GM12878 (cell line): ENCODE measurements around the gene PPIA. TPM values are rescaled to one million over a fixed set of nuclear protein-coding genes. Genes with fewer than 3 reads are reported as not detected.
A peak's percentile ranks its signal among the peaks of the same experiment; 100 is the strongest.

Experiments used
- ASH2L ChIP-seq: fragments of 300-600, 200-600 bp; sonication (generic); IDR thresholded peaks from 2 replicates; pipeline ENCODE4 v1.6.1; 2017; ENCODE audit warnings: low read depth, mild to moderate bottlenecking, borderline replicate concordance
- ATF3 ChIP-seq: IDR thresholded peaks from 2 replicates; pipeline ENCODE4 v1.6.1; 2011; ENCODE audit warnings: low read depth, mild to moderate bottlenecking, low read length, moderate library complexity, borderline replicate concordance; ENCODE audit errors: extremely low read depth
- BMI1 ChIP-seq: fragments of 450-650 bp; IDR thresholded peaks from 2 replicates; pipeline ENCODE4 v1.6.1; 2016; ENCODE audit warnings: mild to moderate bottlenecking, moderate library complexity, borderline replicate concordance
- E2F8 ChIP-seq: fragments of 450-650 bp; IDR thresholded peaks from 2 replicates; pipeline ENCODE4 v1.6.1; 2018; ENCODE audit warnings: mild to moderate bottlenecking, low read depth, moderate library complexity; ENCODE audit not compliant: partially characterized antibody
- EGR1 ChIP-seq, 2 experiments: IDR thresholded peaks; 1 replicate in 1 of 2; 2 replicates in 1 of 2; pipeline ENCODE4 v1.6.1; 2011 to 2012; ENCODE audit warnings: low read depth in 2 of 2, low read length in 2 of 2, borderline replicate concordance in 1 of 2, mild to moderate bottlenecking in 1 of 2, moderate library complexity in 1 of 2
- EP300 ChIP-seq, 2 experiments: fragments of 150-350 bp in 1 of 2; IDR thresholded peaks; 2 replicates each; pipeline ENCODE4 v1.6.1; 2011 to 2012; ENCODE audit warnings: low read depth in 2 of 2, low read length in 2 of 2, borderline replicate concordance in 1 of 2, improper control_type of control experiment in 1 of 2, inconsistent platforms in 1 of 2; ENCODE audit not compliant: control insufficient read depth in 1 of 2
- ESRRA ChIP-seq: IDR thresholded peaks from 2 replicates; pipeline ENCODE4 v1.6.1; 2012; ENCODE audit warnings: mild to moderate bottlenecking, low read length, improper control_type of control experiment
- GABPA ChIP-seq: IDR thresholded peaks from 2 replicates; pipeline ENCODE4 v1.6.1; 2014; ENCODE audit warnings: antibody characterized with exemption, low read depth, mild to moderate bottlenecking, inconsistent platforms
- HCFC1 ChIP-seq: fragments of 150-350 bp; IDR thresholded peaks from 2 replicates; pipeline ENCODE4 v1.6.1; 2014; ENCODE audit warnings: low read length
- HDAC2 ChIP-seq: fragments of 200-600 bp; sonication (generic); IDR thresholded peaks from 2 replicates; pipeline ENCODE4 v1.6.1; 2017
- IRF5 ChIP-seq: fragments of 450-650 bp; IDR thresholded peaks from 2 replicates; pipeline ENCODE4 v1.6.1; 2017; ENCODE audit warnings: borderline replicate concordance
- LARP7 ChIP-seq: fragments of 450-650 bp; IDR thresholded peaks from 2 replicates; pipeline ENCODE4 v1.6.1; 2017; ENCODE audit warnings: mild to moderate bottlenecking
- MLLT1 ChIP-seq: fragments of 450-650 bp; IDR thresholded peaks from 2 replicates; pipeline ENCODE4 v1.6.1; 2016; ENCODE audit warnings: mild to moderate bottlenecking
- MYB ChIP-seq: fragments of 150-350 bp; IDR thresholded peaks from 2 replicates; pipeline ENCODE4 v1.6.1; 2014; ENCODE audit warnings: mild to moderate bottlenecking, low read depth, low read length, borderline replicate concordance
- NBN ChIP-seq: fragments of 450-650 bp; IDR thresholded peaks from 2 replicates; pipeline ENCODE4 v1.6.1; 2016
- PML ChIP-seq: IDR thresholded peaks from 2 replicates; pipeline ENCODE4 v1.6.1; 2012; ENCODE audit warnings: low read length, inconsistent platforms
- SMARCA5 ChIP-seq: fragments of 450-650 bp; IDR thresholded peaks from 2 replicates; pipeline ENCODE4 v1.6.1; 2017; ENCODE audit warnings: mild to moderate bottlenecking
- SP1 ChIP-seq: IDR thresholded peaks from one replicate; pipeline ENCODE4 v1.6.1; 2011; ENCODE audit warnings: low read depth, low read length
- ZNF592 ChIP-seq: fragments of 450-650 bp; IDR thresholded peaks from 2 replicates; pipeline ENCODE4 v1.6.1; 2017; ENCODE audit warnings: mild to moderate bottlenecking, moderate library complexity
- polyA plus RNA-seq, 11 experiments: library from polyadenylated mRNA; depleted of rRNA in 4 of 11; unstranded in 6 of 11; stranded (reverse) in 5 of 11; fragments of >200 nt; fragmentation: Nextera tagmentation in 4 of 11; fragmentation: Illumina TruSeq in 1 of 11; extraction: Ambion mirVana in 4 of 11; extraction: Trizol in 1 of 11; gene quantifications; 1 replicate in 1 of 11; 2 replicates in 10 of 11; pipeline versions ENCODE4 v1.2.1 to v1.2.3, GENCODE V29; 2011 to 2016; ENCODE audit warnings: inconsistent platforms in 2 of 11, missing spikeins in 2 of 11, low read depth in 1 of 11
- total RNA-seq, 4 experiments: library from RNA; depleted of rRNA in 3 of 4; stranded (reverse); fragments of >200 nt in 3 of 4; fragmentation: Illumina TruSeq in 1 of 4; extraction: Trizol in 1 of 4; gene quantifications; 2 replicates each; pipeline versions ENCODE4 v1.2.1 to v1.2.3, GENCODE V29; 2013 to 2021

The PPIA gene
- total and polyA plus RNA-seq, 10 of the 15 experiments (the other 5 are each of a cell fraction or from before 2014, with no cell fraction given), result 2,712 to 7,982 (median 5,027) TPM

GRCh38 chr7:44748045-44748947 lies 48.2 kb upstream of the PPIA start, which contains the start of gene ZMIZ2 (continued):
- TF ChIP-seq IRF5 (no peak), MLLT1 (0 out of 2 replicates have a peak, but pooled peaks have one; percentile 10), ASH2L (peak; percentile 94; the same call in 1 of the 2 replicates), EP300 (IDR thresholded peaks at IDR 0.05; ENCODE audit: borderline replicate concordance in 1 of 2, control insufficient read depth in 1 of 2, low read depth in 2 of 2, low read length in 2 of 2) (no peak), SP1 (peak; percentile 71), E2F8 (no peak), ATF3 (no peak), GABPA (no peak), MYB (peak; percentile 73; the same call in 1 of the 2 replicates), BMI1 (no peak), HDAC2 (no peak), HCFC1 (peak; percentile 60; the same call in 1 of the 2 replicates), ZNF592 (0 out of 2 replicates have a peak, but pooled peaks have one; percentile 53), ESRRA (no peak), EGR1 (IDR thresholded peaks at IDR 0.05; ENCODE audit: borderline replicate concordance in 1 of 2, low read depth in 2 of 2, low read length in 2 of 2) (peak; percentile 44 to 99), LARP7 (peak; percentile 61), SMARCA5 (no peak), NBN (no peak), PML (no peak)
